H1 (cell line): Measurements from ENCODE around the gene ABCC4. TPM values are rescaled to one million over a fixed set of nuclear protein-coding genes. Genes with fewer than 3 reads are reported as not detected.

Experiments used
- BRCA1 ChIP-seq: IDR thresholded peaks from 2 replicates; pipeline ENCODE4 v1.6.1; 2012; ENCODE audit warnings: low read depth, low read length, improper control_type of control experiment
- polyA plus RNA-seq, 7 experiments: library from polyadenylated mRNA; depleted of rRNA in 3 of 7; stranded (reverse) in 5 of 7; unstranded in 2 of 7; fragments of >200 nt in 5 of 7; fragments of 200-250 nt in 2 of 7; gene quantifications; 1 replicate in 5 of 7; 2 replicates in 1 of 7; 4 replicates in 1 of 7; pipeline versions ENCODE4 v1.2.1 to v1.2.3, GENCODE V29; 2011 to 2013; ENCODE audit warnings: missing spikeins in 2 of 7, mixed read lengths in 2 of 7
- total RNA-seq: library from RNA; stranded (reverse); fragmentation: NEBNext Ultra II Directional; extraction: Animal tissue kit (Norgen Biotek cat#: 25700); gene quantifications from 2 replicates; pipeline ENCODE4 v1.2.1, GENCODE V29; 2021

ABCC4 gene
- total and polyA plus RNA-seq, 2 of the 8 experiments (the other 6 are each of a cell fraction or from before 2014, with no cell fraction given) = 4.0 to 14.1 TPM

DNA sequence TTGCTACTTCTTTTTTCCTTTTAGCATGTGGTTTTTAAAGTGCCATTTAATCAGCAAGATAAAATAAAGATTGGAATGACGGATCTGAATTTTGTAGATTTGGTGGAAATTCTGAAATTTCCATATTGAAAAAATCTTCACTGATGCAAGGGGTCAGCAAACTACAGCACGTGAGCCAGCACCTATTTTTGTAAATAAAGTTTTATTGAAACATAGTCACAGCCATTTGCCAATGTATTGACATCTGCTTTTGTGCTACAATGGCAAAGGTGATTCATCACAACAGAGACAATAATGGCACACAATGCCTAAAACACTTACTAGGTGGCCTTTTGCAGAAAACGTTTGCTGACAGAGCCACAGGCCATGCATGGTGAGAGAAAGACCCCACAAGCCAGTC lies 226.4 kb downstream of the ABCC4 start (continued):
- no peak for TF ChIP-seq BRCA1
